Measurements from ENCODE around the gene MOK. TPM values are rescaled to one million over a fixed set of nuclear protein-coding genes. Genes with fewer than 3 reads are reported as not detected.
A peak's percentile ranks its signal among the peaks of the same experiment; 100 is the strongest.
"Not testable (repeated sequence)": the region's sequence is repeated elsewhere in the genome, so short reads cannot be mapped to it uniquely, and the experiment has no call there.

MOK gene, protein sequence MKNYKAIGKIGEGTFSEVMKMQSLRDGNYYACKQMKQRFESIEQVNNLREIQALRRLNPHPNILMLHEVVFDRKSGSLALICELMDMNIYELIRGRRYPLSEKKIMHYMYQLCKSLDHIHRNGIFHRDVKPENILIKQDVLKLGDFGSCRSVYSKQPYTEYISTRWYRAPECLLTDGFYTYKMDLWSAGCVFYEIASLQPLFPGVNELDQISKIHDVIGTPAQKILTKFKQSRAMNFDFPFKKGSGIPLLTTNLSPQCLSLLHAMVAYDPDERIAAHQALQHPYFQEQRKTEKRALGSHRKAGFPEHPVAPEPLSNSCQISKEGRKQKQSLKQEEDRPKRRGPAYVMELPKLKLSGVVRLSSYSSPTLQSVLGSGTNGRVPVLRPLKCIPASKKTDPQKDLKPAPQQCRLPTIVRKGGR
- total RNA-seq = 34.8 and 38.7 TPM in 2 replicates
- long read RNA-seq, transcript MOK-201 (12 exons, 1,940 nt) = major isoform, 6 of 51 reads
- long read RNA-seq, partial matches to known transcripts = 12 of 51 reads
- long read RNA-seq, other reads (novel, unspliced or antisense) = 30 of 51 reads

DNA sequence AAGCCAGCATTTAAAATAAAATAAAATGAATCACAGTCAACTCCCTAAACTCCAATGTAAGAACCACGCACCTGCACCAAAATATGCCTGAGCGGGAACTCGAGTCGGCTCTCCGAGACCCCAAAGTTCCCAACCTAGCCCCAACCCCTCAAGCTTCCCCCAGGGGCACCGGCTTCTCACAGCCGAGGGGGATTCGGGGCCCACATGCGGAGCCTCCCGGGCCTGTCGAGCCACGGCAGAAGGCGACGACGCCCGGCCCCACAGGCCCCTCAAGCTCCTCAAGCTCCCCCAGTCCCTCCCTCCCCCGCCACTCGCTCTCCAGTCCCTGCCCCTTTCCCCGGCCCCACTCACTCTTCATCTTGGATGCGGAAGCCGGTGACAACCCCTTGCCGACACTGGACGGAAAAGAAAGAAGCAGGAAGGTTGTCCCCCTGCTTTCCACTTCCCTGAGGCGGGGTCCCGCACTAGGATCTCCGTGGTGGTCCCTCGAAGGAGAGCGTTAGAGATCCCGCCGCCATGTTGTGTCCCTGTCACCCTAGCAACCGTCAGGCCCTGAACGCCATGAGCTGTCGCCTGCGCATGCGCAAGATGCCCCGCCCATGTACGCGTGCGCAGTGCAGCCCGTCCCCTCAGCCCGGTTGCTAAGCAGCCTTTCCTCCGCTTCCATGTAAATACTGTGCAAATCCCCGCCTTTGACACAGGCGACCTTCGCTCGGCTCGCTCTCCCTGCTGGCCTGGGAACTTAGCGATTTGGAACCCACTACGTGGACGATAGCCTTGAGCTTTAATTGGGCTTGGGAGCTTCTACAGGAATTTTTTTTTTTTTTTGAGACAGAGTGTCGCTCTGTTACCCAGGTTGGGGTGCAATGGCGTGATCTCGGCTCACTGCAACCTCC, at the start of gene MOK:
MOK (minus strand) TSS at position 554 of the 896 bp plus-strand sequence; CDS start at position 358, 196 bp downstream.
- Mint-ChIP-seq H3K4me1 (ENCODE audit: low read depth) (peaks cover 21% of the 10 kb centered on the region), H3K36me3 (ENCODE audit: insufficient read depth) (no peaks in the 10 kb centered on the region), H3K27me3 (no peaks in the 10 kb centered on the region), H3K9me3 (ENCODE audit: low read depth) (no peaks in the 10 kb centered on the region), H3K4me3 (ENCODE audit: low read depth) (peak within 1 kb of the TSS; percentile 98), H3K27ac (peak within 1 kb of the TSS; percentile 92)
- TF ChIP-seq, protein P1, sequence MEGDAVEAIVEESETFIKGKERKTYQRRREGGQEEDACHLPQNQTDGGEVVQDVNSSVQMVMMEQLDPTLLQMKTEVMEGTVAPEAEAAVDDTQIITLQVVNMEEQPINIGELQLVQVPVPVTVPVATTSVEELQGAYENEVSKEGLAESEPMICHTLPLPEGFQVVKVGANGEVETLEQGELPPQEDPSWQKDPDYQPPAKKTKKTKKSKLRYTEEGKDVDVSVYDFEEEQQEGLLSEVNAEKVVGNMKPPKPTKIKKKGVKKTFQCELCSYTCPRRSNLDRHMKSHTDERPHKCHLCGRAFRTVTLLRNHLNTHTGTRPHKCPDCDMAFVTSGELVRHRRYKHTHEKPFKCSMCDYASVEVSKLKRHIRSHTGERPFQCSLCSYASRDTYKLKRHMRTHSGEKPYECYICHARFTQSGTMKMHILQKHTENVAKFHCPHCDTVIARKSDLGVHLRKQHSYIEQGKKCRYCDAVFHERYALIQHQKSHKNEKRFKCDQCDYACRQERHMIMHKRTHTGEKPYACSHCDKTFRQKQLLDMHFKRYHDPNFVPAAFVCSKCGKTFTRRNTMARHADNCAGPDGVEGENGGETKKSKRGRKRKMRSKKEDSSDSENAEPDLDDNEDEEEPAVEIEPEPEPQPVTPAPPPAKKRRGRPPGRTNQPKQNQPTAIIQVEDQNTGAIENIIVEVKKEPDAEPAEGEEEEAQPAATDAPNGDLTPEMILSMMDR (IDR thresholded peaks at IDR 0.05; ENCODE audit: unreplicated experiment) = no peak
- DNase-seq (ENCODE audit: low spot score, unreplicated experiment) = peak; percentile 99

DNA sequence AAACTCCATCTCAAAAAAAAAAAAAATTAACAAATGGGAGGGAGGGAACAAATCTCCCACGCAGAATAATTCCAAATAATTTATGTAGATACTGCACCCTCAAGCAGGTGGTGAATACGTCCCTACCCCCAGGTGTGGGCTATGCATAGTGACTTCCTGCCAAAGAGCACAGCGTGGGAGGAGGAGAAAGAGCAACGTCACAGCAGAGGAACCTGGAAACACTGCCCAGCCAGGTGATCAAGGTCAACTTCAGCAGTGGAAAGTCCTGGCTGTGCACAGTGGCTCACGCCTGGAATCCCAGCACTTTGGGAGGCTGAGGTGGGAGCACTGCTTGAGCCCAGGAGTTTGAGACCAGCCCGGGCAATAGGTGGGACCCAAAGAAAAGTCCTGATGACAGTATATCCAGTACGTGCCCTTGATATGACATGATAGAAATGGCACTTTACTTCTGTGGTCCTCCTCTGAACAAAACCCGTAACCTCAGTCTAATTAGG, 48.2 kb upstream of the MOK start:
- Mint-ChIP-seq H3K27me3 (no peaks in the 10 kb centered on the region), H3K9me3 (ENCODE audit: low read depth) (no peaks in the 10 kb centered on the region), H3K4me3 (ENCODE audit: low read depth) (no peak overlapping the region), H3K27ac (no peak overlapping the region), H3K4me1 (ENCODE audit: low read depth) (no peaks in the 10 kb centered on the region), H3K36me3 (ENCODE audit: insufficient read depth) (peaks cover 20% of the 10 kb centered on the region)
- TF ChIP-seq, protein P1 (IDR thresholded peaks at IDR 0.05; ENCODE audit: unreplicated experiment) = no peak
- DNase-seq (ENCODE audit: low spot score, unreplicated experiment) = no peak

DNA sequence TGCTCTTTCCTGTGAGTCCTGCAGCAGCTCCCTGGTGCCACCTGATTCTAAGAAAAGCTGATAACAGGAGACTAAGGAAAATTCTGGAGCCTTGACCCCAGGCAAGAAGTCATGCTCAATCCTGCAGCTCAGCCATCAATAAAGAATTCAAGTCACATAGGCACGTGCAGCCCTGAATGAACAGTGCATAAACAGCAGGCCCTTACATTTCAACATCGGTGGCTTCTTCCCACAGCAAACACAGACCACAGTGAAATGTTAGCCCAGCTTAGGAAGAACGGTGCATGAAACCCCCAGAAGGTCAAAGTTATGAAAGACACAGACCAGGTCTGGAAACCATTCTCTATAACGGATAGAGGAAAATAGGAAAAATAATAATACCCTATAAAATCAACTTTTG, 47.2 kb upstream of the MOK start:
- no peak overlapping the region for H3K27ac Mint-ChIP-seq
- H3K36me3 Mint-ChIP-seq (ENCODE audit: insufficient read depth) = peaks cover 19% of the 10 kb centered on the region
- H3K4me1 Mint-ChIP-seq (ENCODE audit: low read depth) = no peaks in the 10 kb centered on the region
- TF ChIP-seq, protein P1 (IDR thresholded peaks at IDR 0.05; ENCODE audit: unreplicated experiment) = no peak
- no peaks in the 10 kb centered on the region for H3K27me3 Mint-ChIP-seq
- H3K9me3 Mint-ChIP-seq (ENCODE audit: low read depth) = no peaks in the 10 kb centered on the region
- H3K4me3 Mint-ChIP-seq (ENCODE audit: low read depth) = no peak overlapping the region
- no peak for DNase-seq (ENCODE audit: low spot score, unreplicated experiment)

DNA sequence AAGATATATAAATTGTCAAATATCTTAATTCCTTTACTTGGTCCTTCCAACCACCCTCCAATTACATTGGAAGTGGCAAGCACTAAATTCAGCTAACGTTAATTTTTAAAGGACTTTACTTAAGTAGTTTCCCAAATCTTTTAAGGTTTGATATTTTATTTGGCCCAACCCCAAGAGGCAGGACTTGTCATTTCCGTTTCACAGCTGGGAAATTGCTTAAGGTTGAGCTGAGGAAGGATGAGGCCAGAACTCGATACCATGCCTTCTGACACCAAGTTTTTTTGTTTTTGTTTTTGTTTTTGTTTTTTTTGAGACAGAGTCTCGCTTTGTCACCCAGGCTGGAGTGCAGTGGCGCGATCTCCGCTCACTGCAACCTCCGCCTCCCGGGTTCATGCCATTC, 46.6 kb upstream of the MOK start:
- H3K4me3 Mint-ChIP-seq (ENCODE audit: low read depth); H3K9me3 Mint-ChIP-seq (ENCODE audit: low read depth); H3K27me3 Mint-ChIP-seq; H3K4me1 Mint-ChIP-seq (ENCODE audit: low read depth); DNase-seq (ENCODE audit: low spot score, unreplicated experiment); H3K27ac Mint-ChIP-seq: not testable (repeated sequence)
- H3K36me3 Mint-ChIP-seq (ENCODE audit: insufficient read depth) = peaks cover 16% of the 10 kb centered on the region

DNA sequence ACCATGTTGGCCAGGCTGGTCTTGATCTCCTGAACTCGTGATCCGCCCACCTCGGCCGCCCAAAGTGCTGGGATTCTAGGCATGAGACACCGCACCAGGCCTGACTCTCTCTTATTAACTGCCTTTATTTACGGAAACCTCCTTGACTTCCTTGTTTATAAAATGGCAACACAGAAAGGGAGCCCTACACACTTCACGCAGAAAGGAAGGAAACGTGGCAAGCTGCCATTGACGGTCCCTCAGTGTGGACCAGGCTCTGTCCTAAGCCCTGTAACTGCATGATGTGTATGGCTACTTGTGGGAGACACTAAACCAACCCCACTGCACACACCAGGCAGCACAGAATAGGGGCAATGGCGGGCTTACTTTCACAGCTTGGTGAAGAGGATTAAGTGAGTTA, 46.1 kb upstream of the MOK start:
- H3K27ac Mint-ChIP-seq = no peak overlapping the region
- H3K36me3 Mint-ChIP-seq (ENCODE audit: insufficient read depth) = peaks cover 16% of the 10 kb centered on the region
- no peaks in the 10 kb centered on the region for H3K27me3 Mint-ChIP-seq
- DNase-seq (ENCODE audit: low spot score, unreplicated experiment) = no peak
- H3K9me3 Mint-ChIP-seq (ENCODE audit: low read depth) = no peaks in the 10 kb centered on the region
- H3K4me1 Mint-ChIP-seq (ENCODE audit: low read depth) = no peaks in the 10 kb centered on the region
- TF ChIP-seq, protein P1 (IDR thresholded peaks at IDR 0.05; ENCODE audit: unreplicated experiment) = no peak
- H3K4me3 Mint-ChIP-seq (ENCODE audit: low read depth) = no peak overlapping the region

All from progenitor cell of endocrine pancreas (in vitro differentiated cells).